GM18505 (cell line): ENCODE data around the gene TNFSF8.

Experiments
- ATAC-seq: cut with Tn5 transposase; IDR thresholded peaks from one replicate; pipeline ENCODE4 v1.9.1; 2021; ENCODE audit not compliant: unreplicated experiment
- POLR2A ChIP-seq: IDR thresholded peaks from 4 replicates; pipeline ENCODE4 v1.6.1; 2011; ENCODE audit warnings: borderline replicate concordance; ENCODE audit not compliant: insufficient read depth, insufficient read length; ENCODE audit errors: extremely low read depth

The TNFSF8 gene

DNA sequence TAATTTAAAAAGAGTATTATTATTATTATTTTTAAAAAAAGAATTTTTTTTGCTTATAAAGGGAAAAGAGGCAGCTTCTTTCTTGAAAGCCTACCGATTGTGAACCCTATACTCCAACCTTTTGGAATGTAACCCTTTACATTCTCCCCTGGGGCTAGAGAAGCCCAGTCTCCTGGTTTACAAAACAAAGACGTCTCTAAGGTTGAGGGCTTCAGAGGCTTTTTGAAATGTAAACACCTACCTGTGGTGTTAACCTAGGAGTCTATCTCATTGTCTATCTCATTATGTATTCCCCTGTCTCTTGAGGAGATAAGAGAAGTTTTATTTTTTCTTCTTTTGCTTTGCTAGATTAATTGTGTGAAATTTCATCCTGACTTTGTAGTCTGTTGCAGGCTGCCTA is 4.7 kb downstream of the TNFSF8 start:
- ATAC-seq: no peak
- TF ChIP-seq POLR2A: no peak

DNA sequence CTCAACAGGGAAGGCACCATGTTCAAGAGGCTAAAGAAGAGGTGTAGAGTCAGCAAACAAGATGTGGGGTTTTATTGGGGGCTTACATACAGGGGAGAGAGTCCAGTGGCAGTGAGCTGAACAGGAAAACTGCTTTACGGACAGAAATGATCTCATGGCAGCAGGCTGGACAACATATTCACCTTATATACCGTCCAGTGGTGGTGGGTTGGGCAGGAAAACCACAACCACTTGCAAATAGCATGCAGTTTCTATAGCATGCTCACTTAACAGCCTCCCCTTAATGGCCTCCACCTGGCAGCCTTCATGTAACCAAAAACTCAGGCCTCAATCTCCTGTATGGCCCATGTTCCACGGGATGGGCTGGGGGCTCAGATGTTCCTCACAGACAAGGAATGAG is 5.4 kb downstream of the TNFSF8 start:
- ATAC-seq: no peak
- no peak for TF ChIP-seq POLR2A

DNA sequence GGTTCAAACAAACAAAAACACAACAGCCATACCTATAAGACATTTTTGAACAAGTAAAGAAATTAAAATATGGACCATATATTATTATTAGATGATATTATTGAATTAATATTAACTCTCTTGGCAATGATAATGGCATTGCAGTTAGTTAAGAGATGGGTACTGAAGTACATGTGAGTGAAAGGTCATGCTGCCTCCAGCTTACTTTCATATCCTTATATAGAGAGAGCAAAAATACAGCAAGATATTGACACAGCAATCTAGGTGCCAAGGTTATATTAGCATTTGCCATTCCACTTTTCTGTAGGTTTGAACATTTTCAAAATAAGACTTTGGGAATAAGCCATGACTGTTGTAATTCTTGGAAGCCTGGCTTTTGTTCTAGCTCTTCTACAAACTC is 6.1 kb downstream of the TNFSF8 start:
- no peak for TF ChIP-seq POLR2A
- no peak for ATAC-seq

DNA sequence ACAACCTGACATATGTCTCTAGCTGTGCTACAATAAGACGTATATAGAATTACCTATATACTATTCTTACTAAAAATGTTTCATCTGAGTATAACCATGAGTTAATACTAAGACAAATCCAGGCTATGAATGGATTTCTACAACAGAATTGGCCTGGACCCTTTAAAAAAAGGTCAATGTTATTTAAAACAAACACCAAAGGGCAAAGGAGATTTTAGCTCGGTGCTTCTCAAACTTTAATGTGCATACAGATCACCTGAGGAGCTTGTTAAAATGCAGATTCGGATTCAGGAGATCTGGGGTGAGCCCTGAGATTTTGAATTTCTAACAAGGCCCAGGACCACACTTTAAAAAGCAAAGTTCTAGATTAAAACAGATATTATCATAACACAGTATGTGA is 6.5 kb downstream of the TNFSF8 start:
- TF ChIP-seq POLR2A: no peak
- ATAC-seq: no peak

DNA sequence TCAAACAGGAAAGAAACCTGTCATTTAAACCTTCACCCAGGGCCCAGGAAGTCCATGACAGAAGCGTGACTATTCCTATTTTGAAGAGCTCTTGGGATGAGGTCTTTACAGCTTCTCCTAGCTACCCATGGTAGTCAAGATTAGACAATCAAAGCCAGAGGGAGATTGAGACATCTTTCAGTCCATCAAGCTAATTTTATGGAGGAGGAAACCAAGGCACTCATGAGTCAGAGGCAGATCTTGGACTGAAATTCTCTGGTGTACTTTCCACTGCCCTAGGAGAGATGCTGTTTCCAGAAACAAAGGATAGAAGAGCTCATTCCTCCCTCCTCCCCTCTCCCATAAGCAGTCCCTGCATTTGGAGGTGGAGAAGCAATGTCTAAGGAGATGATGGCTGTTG is 9.2 kb downstream of the TNFSF8 start:
- ATAC-seq: no peak
- TF ChIP-seq POLR2A: no peak

DNA sequence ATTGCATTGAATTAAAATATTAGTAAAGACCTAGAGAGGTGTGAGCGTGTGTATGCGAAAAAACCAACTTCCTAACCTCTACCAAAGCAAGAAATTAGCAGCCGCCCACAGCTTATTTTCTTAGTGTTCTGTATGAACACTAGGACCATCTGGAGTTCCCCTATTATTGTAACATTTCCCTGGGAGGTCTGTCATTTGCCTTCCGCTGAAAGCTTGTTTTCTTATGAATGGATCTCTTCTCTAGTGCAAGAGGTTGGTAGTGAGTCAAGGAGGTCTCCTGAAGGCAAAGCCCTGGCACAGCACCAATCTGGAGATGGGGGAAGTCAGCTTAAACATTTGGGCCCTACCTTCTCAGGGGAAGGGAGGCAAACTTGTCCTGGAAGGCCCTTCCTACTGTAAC is 10.8 kb downstream of the TNFSF8 start:
- no peak for ATAC-seq
- no peak for TF ChIP-seq POLR2A

DNA sequence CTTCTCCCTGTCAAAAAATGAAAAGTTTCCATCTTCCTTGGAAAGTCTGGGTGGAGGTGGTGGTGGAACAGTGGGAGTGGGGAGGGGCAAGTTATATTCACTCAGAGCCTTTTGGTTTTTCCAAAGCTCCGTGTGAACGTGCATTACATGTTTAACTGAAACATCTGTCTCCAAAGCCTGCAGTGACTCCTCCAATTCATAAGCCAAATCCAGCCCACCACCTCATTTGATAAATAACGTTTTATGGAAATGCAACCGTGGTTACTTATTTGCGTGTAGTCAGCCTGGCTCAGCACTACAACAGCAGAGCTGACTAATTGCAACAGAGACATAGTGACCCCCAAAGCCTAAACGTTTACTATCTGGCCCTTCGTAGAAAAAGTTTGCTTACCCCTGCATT is 13.9 kb downstream of the TNFSF8 start:
- TF ChIP-seq POLR2A: no peak
- ATAC-seq: no peak

DNA sequence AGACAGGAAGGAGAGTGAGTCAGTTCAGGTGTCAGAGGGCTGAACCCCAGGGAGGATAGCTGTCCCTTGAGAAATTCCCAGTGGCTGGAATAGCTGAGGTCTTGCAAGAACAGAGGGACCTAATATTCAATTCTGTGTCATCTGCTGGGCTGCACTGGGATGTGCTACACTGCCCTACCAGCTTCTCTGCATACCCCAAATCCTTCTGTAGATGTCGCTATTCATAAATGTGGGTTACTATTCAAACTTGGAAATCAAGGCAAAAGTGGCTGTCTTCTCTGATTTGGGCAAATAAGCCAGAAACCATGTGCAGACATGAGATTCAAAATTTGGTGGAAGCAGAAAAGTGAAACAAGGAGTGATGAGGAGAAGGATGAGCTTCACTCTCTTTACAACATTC is 16.3 kb downstream of the TNFSF8 start:
- no peak for ATAC-seq
- TF ChIP-seq POLR2A: no peak

DNA sequence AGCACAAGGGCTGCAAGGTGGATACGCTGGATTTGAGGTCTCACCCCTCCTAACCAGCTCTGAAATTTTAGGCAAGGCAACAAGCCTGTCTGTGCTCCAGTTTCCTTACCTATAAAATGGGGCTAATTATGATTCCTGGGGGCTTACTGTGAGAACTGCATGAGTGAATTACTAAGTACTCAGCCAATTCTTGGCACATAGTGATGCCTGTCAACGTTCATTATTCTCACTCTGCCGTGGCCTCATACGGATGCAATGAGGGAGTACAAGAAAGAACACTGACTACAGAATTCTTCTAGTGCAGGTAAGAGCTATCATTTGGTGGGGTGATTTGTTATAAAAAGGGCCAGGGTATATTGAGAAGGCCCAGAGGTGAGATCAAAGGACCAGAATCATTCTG is 16.7 kb downstream of the TNFSF8 start:
- no peak for ATAC-seq
- no peak for TF ChIP-seq POLR2A

DNA sequence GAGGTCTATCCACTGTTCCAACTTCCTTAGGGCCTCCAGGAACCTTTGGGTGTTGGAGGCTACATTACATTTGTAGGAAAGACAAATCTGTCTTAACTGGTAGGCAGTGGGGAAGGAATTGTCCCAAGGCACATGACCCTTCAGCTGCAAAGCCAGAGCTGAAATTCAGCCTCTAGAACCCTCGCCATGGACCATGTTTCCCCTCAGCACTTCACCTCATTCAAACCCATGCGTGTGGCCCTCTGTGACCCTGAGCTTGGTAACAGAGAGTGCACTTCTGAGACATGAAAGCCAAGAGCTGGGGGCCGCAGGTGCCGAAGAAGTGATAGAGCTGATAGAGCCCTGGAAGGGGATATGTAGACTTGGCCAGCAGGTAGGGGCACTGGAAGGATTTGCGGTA is 17.2 kb downstream of the TNFSF8 start:
- no peak for TF ChIP-seq POLR2A
- ATAC-seq: no peak

DNA sequence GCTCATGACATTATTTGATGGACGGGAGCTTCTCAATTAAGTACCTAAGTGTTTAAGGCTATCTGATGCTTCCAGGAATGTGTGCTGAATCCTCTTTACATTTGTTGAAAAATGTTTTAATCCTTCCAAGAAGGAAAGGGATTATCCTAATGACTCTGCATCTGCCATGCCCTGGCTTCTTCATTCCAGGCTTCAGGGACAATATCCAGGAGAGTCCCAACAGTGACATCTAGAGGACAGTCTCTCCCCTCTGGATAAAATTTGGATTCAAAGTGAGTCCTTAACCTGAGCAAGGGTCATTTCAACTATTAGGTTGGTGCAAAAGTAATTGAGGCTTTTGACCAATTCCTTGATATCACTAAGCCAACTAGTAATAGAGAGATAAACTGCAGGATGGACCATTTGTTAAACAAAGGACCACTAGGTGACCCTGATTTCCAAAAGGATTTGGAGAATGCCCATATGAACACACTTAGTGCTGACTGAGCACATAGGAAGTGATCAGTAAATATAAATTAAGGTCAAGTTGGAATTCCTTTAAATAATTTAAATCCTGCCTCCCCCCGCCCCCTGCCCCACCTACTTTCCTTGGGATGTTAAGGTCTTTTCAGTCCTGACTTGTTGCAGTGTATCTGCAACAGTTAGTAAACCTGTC is 19.1 kb downstream of the TNFSF8 start:
- no peak for ATAC-seq

DNA sequence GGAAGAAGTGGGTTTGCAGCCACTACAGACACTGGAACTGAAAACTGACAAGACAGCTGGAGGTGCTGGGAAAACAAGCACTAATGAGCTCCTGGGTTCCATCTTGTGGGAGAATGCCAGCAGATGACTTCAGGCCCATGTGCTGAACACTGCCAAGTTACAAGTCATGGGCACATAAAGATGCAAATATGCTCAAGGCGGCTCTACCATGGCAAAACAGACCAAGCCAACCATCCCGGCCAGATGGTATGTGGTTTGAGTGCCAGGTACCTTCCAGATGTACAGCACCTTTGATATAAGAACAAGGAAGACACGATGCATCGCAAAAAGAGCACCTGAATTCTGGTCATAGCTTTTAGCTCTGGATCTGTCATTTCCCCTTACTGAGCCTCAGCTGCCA is 19.9 kb downstream of the TNFSF8 start:
- no peak for TF ChIP-seq POLR2A
- ATAC-seq: no peak

More for the DNA sequence above, 19.1 kb downstream of the TNFSF8 start:
- no peak for TF ChIP-seq POLR2A

DNA sequence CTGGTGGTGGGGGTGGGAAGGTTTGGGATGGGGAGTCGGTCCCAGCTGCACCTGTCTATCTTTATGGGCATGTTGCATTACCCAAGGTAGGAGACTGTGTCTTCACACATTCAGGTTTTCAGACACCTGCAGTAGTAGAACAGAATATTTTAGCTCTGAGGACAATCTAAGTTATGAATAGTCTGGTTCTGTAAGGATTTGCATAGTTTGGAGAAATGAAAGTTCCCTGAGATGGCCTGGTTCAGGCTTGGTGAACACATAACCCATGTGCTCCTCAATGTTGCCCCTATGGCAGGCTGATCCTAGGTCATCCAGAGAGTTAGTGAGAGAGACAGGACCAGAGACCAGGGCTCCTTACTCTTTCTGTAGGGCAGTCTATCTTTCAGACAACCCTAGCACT is 20.7 kb downstream of the TNFSF8 start:
- TF ChIP-seq POLR2A: no peak
- ATAC-seq: no peak

DNA sequence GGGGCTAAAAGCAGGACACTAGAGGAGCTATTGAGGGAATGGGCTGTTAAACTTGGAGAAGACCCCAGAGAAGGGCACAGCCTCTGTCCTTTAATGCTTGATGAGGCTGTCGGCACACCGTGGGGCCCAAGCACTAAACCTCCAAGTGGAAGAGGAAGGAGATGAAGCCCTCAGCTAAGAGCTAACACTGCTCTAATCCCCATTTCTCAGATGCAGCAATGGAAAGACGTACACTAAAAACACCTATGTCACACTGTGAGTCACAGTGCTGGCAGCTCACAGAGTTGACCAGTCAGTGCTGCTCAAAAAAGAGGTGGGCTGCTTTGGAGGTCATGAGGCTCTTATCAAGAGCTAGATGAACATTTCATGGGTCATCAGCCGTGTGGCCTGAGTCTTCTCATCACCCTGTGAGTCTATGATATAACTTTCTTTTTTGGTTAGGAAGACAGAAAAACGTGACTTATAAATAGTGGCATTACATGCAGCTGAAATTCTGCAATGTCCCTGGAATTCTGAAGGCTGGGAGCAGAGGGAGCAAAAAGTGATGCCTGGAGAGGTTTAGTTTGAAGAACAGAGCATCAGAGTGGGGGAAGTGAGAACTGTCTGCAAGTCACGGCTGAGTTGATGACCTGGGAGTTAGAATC is 21.5 kb downstream of the TNFSF8 start:
- TF ChIP-seq POLR2A: no peak
- no peak for ATAC-seq
